Right ventricle myocardium superior (tissue), 1 donor: ENCODE measurements around the gene RBM25. TPM values are rescaled to one million over a fixed set of nuclear protein-coding genes. Genes with fewer than 3 reads are reported as not detected.
"Not testable (repeated sequence)": the region's sequence is repeated elsewhere in the genome, so short reads cannot be mapped to it uniquely, and the experiment has no call there.

Experiments
- ATAC-seq: fragments of 200-7000 bp; cut with Tn5 transposase; one replicate; pipeline ENCODE4 v1.9.1; 2020; ENCODE audit warnings: mild to moderate bottlenecking; ENCODE audit not compliant: poor library complexity
- DNase-seq: peaks from one replicate; pipeline ENCODE4 v3.0.0-alpha.2; 2020
- intact Hi-C: fragments of 100-400 bp; cut with DNase I; formaldehyde crosslinking; loops from one replicate; pipeline ENCODE4 v1.11.2; 2022
- total RNA-seq: library from RNA; stranded (reverse); fragmentation: NEBNext Ultra II Directional; extraction: Animal tissue kit (Norgen Biotek cat#: 25700); gene quantifications from one replicate; pipeline ENCODE4 v1.2.1, GENCODE V29; 2021
- donor health status: DM: no; HTN: yes; CAD: no; lungs with severe emphysema.

Gene RBM25
- total RNA-seq, 1 donor from 2014 or later = 29.3 TPM

DNA sequence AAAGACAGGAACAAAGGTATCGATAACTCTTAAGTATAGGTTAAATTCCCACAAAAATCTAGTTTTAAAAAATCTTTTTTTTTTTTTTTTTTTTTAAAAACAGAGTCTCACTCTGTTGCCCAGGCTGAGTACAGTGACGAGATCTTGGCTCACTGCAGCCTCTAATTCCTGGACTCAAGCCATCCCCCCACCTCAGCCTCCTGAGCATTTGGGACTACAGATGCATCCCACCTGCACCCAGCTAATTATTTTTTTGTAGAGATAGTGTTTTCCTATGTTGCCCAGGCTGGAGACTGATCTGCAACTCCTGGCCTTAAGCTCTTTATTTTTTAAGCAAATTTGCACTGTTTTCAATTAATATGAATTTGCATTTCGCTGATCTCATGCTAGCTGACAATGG is 87.8 kb downstream of the RBM25 start:
- no peak for ATAC-seq
- no peak for DNase-seq
- intact Hi-C loops = no loop called here

GRCh38 chr14:73149753-73150152 is 91.4 kb downstream of the RBM25 start:
- DNase-seq (no peak), ATAC-seq (no peak)
- intact Hi-C loops = no loop called here

- intact Hi-C loops = no loop called here
- ATAC-seq (no peak), DNase-seq (no peak)
Observed at GRCh38 chr14:73153272-73153671, 94.9 kb downstream of the RBM25 start.

DNA sequence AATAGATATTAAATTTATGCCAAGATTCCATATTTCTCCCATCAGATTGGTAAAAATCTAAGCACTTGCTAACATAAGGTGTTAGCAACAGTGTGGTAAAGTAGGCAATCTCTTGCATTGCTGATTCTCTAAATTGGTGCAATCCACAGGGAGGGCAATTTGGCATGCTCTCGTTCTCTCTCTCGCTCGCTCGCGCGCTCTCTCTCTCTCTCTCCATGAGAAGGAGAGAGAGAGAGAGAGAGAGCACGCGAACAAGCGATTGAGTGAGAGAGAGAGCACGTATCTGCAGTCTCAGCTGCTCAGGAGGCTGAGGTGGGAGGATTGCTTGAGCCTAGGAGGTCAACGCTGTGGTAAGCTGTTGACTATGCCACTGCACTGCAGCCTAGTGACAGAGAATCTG is 103.9 kb downstream of the RBM25 start:
- ATAC-seq = no peak
- DNase-seq = no peak
- intact Hi-C loops = no loop called here

GRCh38 chr14:73166399-73166798 is 108.1 kb downstream of the RBM25 start:
- DNase-seq = no peak
- intact Hi-C loops = no loop called here
- ATAC-seq = no peak

DNA sequence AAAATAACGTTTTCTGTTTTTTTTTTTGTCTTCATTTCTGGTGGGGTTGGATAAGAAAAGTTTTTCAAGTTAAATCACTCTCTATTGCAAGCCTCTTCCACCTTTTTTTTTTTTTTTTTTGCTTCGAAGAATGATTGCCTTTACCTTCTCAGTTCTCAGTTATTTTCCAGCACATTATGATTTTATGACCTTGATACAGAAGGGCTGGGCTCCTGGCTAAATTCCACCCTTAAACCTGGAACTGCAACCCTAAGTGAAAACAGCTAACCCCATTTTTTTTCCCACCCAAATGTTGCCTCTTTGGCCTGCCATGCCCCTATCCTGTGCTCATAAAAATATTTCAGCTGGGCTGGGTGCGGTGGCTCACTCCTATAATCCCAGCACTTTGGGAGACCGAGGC is 109.4 kb downstream of the RBM25 start:
- DNase-seq = no peak

GRCh38 chr14:73168274-73168673 is 109.9 kb downstream of the RBM25 start:
- intact Hi-C loops = no loop called here
- DNase-seq (no peak), ATAC-seq (no peak)

More for the DNA sequence above, 109.4 kb downstream of the RBM25 start:
- intact Hi-C loops = no loop called here
- no peak for ATAC-seq

GRCh38 chr14:73168691-73169090 is 110.4 kb downstream of the RBM25 start:
- intact Hi-C loops = no loop called here
- no peak for DNase-seq
- no peak for ATAC-seq

- not testable (repeated sequence) for ATAC-seq, DNase-seq
- intact Hi-C loops = loop anchor here (5.0 kb wide), 1 partner anchor 302 kb away; no protein-coding TSS in a partner anchor
Observed at GRCh38 chr14:73169855-73170254, 111.5 kb downstream of the RBM25 start.

DNA sequence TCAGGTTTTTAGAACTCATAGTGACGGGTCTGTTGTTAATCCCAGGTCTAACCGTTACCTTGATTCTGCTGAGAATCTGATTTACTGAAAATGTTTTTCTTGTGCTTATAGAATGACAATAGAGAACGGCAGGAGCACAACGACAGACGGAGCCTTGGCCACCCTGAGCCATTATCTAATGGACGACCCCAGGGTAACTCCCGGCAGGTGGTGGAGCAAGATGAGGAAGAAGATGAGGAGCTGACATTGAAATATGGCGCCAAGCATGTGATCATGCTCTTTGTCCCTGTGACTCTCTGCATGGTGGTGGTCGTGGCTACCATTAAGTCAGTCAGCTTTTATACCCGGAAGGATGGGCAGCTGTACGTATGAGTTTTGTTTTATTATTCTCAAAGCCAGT is 112.4 kb downstream of the RBM25 start:
- no peak for ATAC-seq
- intact Hi-C loops = loop anchor here (5.0 kb wide), 1 partner anchor 302 kb away; no protein-coding TSS in a partner anchor
- DNase-seq = no peak

GRCh38 chr14:73172500-73172899 is 114.2 kb downstream of the RBM25 start:
- intact Hi-C loops = loop anchor here (5.0 kb wide), 1 partner anchor 300 kb away; no protein-coding TSS in a partner anchor
- ATAC-seq (no peak), DNase-seq (no peak)

GRCh38 chr14:73173092-73173735 is 114.9 kb downstream of the RBM25 start:
- ATAC-seq = no peak
- intact Hi-C loops = loop anchor here (5.0 kb wide), 1 partner anchor 299 kb away; no protein-coding TSS in a partner anchor
- DNase-seq = no peak

Other genes starting within 250 kb of the RBM25 start
- gene DPF3, start 164.4 kb upstream of the RBM25 start, total RNA-seq = 25.0 TPM
- 5.5 TPM for gene DCAF4, start 132.1 kb upstream of the RBM25 start, total RNA-seq
- 12.9 TPM for gene ZFYVE1, start 31.4 kb upstream of the RBM25 start, total RNA-seq
- 21.5 TPM for gene PSEN1, start 78.0 kb downstream of the RBM25 start, total RNA-seq
- 2.5 TPM for gene PAPLN, start 179.0 kb downstream of the RBM25 start, total RNA-seq